LNCaP clone FGC (cell line): ENCODE measurements around the gene C11orf21.
"Not testable (repeated sequence)": the region's sequence is repeated elsewhere in the genome, so short reads cannot be mapped to it uniquely, and the experiment has no call there.

Experiments
- DNase-seq: peaks from one replicate; pipeline ENCODE4 v3.0.0-alpha.2; 2011; ENCODE audit warnings: low read depth
- H3K4me3 ChIP-seq: 2 replicates; pipeline ENCODE4 v1.5.1; 2011; ENCODE audit warnings: mild to moderate bottlenecking, low read depth, low read length, control low read depth
- CTCF ChIP-seq: IDR thresholded peaks from 2 replicates; pipeline ENCODE4 v1.5.1; 2012; ENCODE audit warnings: mild to moderate bottlenecking; ENCODE audit not compliant: control insufficient read depth, insufficient read depth; ENCODE audit errors: extremely low read depth

C11orf21 gene

GRCh38 chr11:2343502-2343901, 41.8 kb upstream of the C11orf21 start:
- H3K4me3 ChIP-seq: no peak overlapping the region
- DNase-seq: no peak
- no peak for TF ChIP-seq CTCF

GRCh38 chr11:2342981-2343380, 41.3 kb upstream of the C11orf21 start:
- DNase-seq: no peak
- TF ChIP-seq CTCF: no peak

GRCh38 chr11:2342557-2342956, 40.8 kb upstream of the C11orf21 start:
- DNase-seq: no peak
- H3K4me3 ChIP-seq: no peak overlapping the region
- TF ChIP-seq CTCF: no peak

More at GRCh38 chr11:2342981-2343380, 41.3 kb upstream of the C11orf21 start:
- H3K4me3 ChIP-seq: no peak overlapping the region

DNA sequence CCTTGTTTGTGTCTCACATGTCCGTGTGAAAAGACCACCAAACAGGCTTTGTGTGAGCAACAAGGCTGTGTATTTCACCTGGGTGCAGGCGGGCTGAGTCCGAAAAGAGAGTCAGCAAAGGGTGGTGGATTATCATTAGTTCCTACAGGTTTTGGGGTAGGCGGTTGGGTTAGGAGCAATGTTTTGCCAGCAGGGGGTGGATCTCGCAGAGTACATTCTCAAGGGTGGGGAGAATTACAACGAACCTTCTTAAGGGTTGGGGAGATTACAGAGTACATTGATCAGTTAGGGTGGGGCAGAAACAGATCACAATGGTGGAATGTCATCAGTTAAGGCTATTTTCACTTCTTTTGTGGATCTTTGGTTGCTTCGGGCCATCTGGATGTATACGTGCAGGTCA, 37.0 kb upstream of the C11orf21 start:
- DNase-seq, H3K4me3 ChIP-seq: not testable (repeated sequence)

- not testable (repeated sequence) for H3K4me3 ChIP-seq, DNase-seq
Observed at GRCh38 chr11:2335286-2335685, 33.6 kb upstream of the C11orf21 start.

DNA sequence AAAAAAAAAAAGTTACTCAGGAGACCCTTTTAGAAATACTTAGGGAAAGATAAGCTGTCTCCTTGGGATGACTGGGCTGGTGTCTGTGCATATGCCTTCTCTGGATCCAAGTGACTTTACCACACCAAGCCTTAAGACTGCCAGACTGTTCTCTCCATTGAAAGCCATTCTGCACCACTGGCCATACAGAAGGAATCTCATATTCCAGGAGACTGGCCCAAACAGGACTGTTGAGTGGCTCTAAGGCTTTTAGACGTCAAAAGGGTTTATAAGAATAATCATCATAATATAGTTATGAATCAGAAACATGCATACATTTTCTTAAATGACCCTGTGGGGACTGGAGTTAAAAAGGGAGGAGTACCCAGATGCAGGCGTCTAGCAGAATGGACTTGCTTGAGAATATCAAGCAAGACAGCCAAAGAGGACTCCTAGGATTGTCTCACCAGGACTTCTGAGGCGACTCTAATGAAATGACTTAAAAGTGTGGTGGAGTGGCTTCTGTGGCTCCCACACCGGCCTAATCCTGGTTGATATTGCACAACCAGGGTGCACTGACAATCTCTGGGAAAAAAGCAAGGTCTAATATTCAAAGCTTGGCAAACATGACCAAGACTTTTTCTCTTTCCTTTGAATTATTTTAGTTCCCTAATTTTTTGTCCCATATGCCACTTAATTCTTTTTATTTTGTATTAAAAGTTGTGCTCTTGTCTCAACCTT, 31.9 kb upstream of the C11orf21 start:
- not testable (repeated sequence) for H3K4me3 ChIP-seq, DNase-seq

DNA sequence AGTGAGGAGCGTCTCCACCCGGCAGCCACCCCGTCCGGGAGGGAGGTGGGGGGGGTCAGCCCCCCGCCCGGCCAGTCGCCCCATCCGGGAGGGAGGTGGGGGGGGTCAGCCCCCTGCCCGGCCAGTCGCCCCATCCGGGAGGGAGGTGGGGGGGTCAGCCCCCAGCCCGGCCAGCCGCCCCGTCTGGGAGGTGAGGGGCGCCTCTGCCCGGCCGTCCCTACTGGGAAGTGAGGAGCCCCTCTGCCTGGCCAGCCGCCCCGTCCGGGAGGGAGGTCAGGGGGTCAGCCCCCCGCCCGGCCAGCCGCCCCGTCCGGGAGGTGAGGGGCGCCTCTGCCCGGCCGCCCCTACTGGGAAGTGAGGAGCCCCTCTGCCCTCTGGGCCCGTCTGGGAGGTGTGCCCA, 30.9 kb upstream of the C11orf21 start:
- not testable (repeated sequence) for H3K4me3 ChIP-seq, DNase-seq

GRCh38 chr11:2331404-2331803, 29.7 kb upstream of the C11orf21 start:
- TF ChIP-seq CTCF: no peak
- H3K4me3 ChIP-seq: no peak overlapping the region
- DNase-seq: no peak

- TF ChIP-seq CTCF: no peak
- DNase-seq: no peak
Observed at GRCh38 chr11:2330696-2331095, 29.0 kb upstream of the C11orf21 start.

More at GRCh38 chr11:2330696-2331095, 29.0 kb upstream of the C11orf21 start:
- H3K4me3 ChIP-seq: no peak overlapping the region
